HepG2 (cell line): ENCODE data around the gene DNAJA3. TPM values are rescaled to one million over a fixed set of nuclear protein-coding genes. Genes with fewer than 3 reads are reported as not detected.

ENCODE experiments used
- CEBPB ChIP-seq: IDR thresholded peaks from 2 replicates; pipeline ENCODE4 v1.6.1; 2011; ENCODE audit warnings: low read depth, low read length, improper control_type of control experiment, borderline replicate concordance
- GATAD1 ChIP-seq: IDR thresholded peaks from 2 replicates; pipeline ENCODE4 v1.6.1; 2016; ENCODE audit warnings: missing genetic modification reagents, missing compliant biosample characterization
- GTF2F1 ChIP-seq: fragments of 150-350 bp; IDR thresholded peaks from 2 replicates; pipeline ENCODE4 v1.6.1; 2014; ENCODE audit warnings: low read length
- SIX1 ChIP-seq: sonication (generic); formaldehyde crosslinking; IDR thresholded peaks from 2 replicates; pipeline ENCODE4 v1.4.0; 2020; ENCODE audit warnings: missing genetic modification reagents, borderline replicate concordance
- SRSF9 ChIP-seq: fragments of 200-400 bp; formaldehyde crosslinking; IDR thresholded peaks from 2 replicates; pipeline ENCODE4 v1.6.1; 2018; ENCODE audit warnings: borderline replicate concordance, mild to moderate bottlenecking, low read depth, low read length; ENCODE audit not compliant: insufficient read depth, poor library complexity, severe bottlenecking
- U2AF1 ChIP-seq: fragments of 200-400 bp; formaldehyde crosslinking; optimal IDR thresholded peaks from 2 replicates; pipeline ENCODE3; 2017; ENCODE audit warnings: mild to moderate bottlenecking, low read depth, low read length
- ZNF17 ChIP-seq: sonication (generic); formaldehyde crosslinking; IDR thresholded peaks from 2 replicates; pipeline ENCODE4 v1.5.0; 2020; ENCODE audit warnings: mild to moderate bottlenecking, missing genetic modification reagents
- ZNF264 ChIP-seq: sonication (generic); formaldehyde crosslinking; IDR thresholded peaks from 2 replicates; pipeline ENCODE4 v1.4.0; 2020; ENCODE audit warnings: missing genetic modification reagents
- ZNF501 ChIP-seq: sonication (generic); formaldehyde crosslinking; IDR thresholded peaks from 2 replicates; pipeline ENCODE4 v1.5.1; 2020; ENCODE audit warnings: mild to moderate bottlenecking, moderate library complexity, missing genetic modification reagents
- ZNF556 ChIP-seq: sonication (generic); formaldehyde crosslinking; IDR thresholded peaks from 2 replicates; pipeline ENCODE4 v1.4.0; 2020; ENCODE audit warnings: mild to moderate bottlenecking, missing genetic modification reagents, borderline replicate concordance
- ZNF850 ChIP-seq: sonication (generic); formaldehyde crosslinking; conservative IDR thresholded peaks from 2 replicates; pipeline ENCODE4 v1.9.0; 2021; ENCODE audit warnings: mild to moderate bottlenecking, missing genetic modification reagents
- polyA plus RNA-seq, 8 experiments: library from polyadenylated mRNA; depleted of rRNA in 3 of 8; stranded (reverse) in 7 of 8; unstranded in 1 of 8; fragments of >200 nt; fragmentation: Illumina TruSeq in 4 of 8; extraction: Trizol in 4 of 8; gene quantifications; 2 replicates each; pipeline versions ENCODE4 v1.2.1 to v1.2.3, GENCODE V29; 2011 to 2016; ENCODE audit warnings: low read depth in 4 of 8, missing spikeins in 1 of 8, mixed read lengths in 1 of 8; ENCODE audit not compliant: insufficient read depth in 1 of 8
- total RNA-seq, 5 experiments: library from RNA; depleted of rRNA; stranded (reverse); fragments of >200 nt; fragmentation: Illumina TruSeq; extraction: Trizol; gene quantifications; 2 replicates each; pipeline ENCODE4 v1.2.3, GENCODE V29; 2016; ENCODE audit warnings: low read depth in 1 of 5
- TF ChIP-seq, protein P1 (sequence below): sonication (generic); formaldehyde crosslinking; IDR thresholded peaks from 2 replicates; pipeline ENCODE4 v1.5.1; 2020; ENCODE audit warnings: missing genetic modification reagents, mild to moderate bottlenecking, borderline replicate concordance
- TF ChIP-seq, protein P2 (sequence below): sonication (generic); formaldehyde crosslinking; IDR thresholded peaks from 2 replicates; pipeline ENCODE4 v1.4.0; 2020; ENCODE audit warnings: missing genetic modification reagents
- TF ChIP-seq, protein P3 (sequence below): sonication (generic); formaldehyde crosslinking; IDR thresholded peaks from 2 replicates; pipeline ENCODE4 v1.4.0; 2020; ENCODE audit warnings: mild to moderate bottlenecking, missing genetic modification reagents
- TF ChIP-seq, protein P4 (sequence below): sonication (generic); formaldehyde crosslinking; IDR thresholded peaks from 2 replicates; pipeline ENCODE4 v1.8.1; 2023; ENCODE audit warnings: missing genetic modification reagents, mild to moderate bottlenecking, borderline replicate concordance

DNAJA3 gene
- total and polyA plus RNA-seq, 2 of the 13 experiments (the other 11 are each of a cell fraction or from before 2014, with no cell fraction given): 77.0 to 83.3 TPM

DNA sequence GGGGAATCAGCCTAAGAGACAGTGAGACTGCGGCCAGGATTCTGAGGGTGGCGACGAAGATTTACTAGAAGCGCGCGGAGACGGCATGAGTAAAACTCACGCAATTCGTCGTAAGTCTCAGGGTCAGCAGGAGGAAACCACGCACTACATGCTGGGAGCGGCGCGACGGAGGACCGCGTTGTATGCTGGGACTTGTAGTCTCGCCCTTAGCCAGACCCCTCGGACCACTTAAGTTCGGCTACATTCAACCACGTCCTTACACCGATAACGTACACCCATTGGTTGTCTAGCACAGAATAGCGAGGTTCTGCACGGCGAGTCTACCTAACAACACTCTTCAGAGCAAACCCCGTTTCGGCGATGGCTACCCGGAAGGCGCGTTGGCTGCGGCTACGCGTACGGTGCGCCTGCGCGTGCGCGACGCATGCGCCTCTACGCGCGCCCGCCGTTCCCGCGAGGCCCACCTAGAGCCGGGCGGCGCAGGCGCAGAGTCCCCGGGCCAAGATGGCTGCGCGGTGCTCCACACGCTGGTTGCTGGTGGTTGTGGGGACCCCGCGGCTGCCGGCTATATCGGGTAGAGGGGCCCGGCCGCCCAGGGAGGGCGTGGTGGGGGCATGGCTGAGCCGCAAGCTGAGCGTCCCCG, at the start of gene DNAJA3 (continued):
- no peak for TF ChIP-seq SIX1 (CRISPR knock-in tag)
- no peak for TF ChIP-seq ZNF17 (CRISPR knock-in tag)
- TF ChIP-seq, protein P1, sequence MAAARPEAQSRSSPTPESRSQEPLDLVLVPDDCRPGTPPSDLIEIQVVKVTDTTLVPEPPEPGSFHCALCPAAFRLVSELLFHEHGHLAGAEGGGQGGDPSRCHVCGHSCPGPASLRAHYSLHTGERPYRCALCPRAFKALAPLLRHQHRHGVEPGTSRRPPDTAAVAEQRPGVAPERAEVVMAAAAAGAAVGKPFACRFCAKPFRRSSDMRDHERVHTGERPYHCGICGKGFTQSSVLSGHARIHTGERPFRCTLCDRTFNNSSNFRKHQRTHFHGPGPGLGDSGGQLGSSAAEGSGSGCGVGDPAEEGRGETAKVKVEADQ: peak; percentile 39; the same call in 1 of the 2 replicates
- no peak for TF ChIP-seq ZNF556 (CRISPR knock-in tag)
- peak; percentile 8 for TF ChIP-seq U2AF1
- no peak for TF ChIP-seq GTF2F1
- TF ChIP-seq, protein P2, sequence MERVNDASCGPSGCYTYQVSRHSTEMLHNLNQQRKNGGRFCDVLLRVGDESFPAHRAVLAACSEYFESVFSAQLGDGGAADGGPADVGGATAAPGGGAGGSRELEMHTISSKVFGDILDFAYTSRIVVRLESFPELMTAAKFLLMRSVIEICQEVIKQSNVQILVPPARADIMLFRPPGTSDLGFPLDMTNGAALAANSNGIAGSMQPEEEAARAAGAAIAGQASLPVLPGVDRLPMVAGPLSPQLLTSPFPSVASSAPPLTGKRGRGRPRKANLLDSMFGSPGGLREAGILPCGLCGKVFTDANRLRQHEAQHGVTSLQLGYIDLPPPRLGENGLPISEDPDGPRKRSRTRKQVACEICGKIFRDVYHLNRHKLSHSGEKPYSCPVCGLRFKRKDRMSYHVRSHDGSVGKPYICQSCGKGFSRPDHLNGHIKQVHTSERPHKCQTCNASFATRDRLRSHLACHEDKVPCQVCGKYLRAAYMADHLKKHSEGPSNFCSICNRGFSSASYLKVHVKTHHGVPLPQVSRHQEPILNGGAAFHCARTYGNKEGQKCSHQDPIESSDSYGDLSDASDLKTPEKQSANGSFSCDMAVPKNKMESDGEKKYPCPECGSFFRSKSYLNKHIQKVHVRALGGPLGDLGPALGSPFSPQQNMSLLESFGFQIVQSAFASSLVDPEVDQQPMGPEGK: no peak
- TF ChIP-seq ZNF264 (CRISPR knock-in tag): no peak; the same call in 1 of the 2 replicates
- TF ChIP-seq, protein P3, sequence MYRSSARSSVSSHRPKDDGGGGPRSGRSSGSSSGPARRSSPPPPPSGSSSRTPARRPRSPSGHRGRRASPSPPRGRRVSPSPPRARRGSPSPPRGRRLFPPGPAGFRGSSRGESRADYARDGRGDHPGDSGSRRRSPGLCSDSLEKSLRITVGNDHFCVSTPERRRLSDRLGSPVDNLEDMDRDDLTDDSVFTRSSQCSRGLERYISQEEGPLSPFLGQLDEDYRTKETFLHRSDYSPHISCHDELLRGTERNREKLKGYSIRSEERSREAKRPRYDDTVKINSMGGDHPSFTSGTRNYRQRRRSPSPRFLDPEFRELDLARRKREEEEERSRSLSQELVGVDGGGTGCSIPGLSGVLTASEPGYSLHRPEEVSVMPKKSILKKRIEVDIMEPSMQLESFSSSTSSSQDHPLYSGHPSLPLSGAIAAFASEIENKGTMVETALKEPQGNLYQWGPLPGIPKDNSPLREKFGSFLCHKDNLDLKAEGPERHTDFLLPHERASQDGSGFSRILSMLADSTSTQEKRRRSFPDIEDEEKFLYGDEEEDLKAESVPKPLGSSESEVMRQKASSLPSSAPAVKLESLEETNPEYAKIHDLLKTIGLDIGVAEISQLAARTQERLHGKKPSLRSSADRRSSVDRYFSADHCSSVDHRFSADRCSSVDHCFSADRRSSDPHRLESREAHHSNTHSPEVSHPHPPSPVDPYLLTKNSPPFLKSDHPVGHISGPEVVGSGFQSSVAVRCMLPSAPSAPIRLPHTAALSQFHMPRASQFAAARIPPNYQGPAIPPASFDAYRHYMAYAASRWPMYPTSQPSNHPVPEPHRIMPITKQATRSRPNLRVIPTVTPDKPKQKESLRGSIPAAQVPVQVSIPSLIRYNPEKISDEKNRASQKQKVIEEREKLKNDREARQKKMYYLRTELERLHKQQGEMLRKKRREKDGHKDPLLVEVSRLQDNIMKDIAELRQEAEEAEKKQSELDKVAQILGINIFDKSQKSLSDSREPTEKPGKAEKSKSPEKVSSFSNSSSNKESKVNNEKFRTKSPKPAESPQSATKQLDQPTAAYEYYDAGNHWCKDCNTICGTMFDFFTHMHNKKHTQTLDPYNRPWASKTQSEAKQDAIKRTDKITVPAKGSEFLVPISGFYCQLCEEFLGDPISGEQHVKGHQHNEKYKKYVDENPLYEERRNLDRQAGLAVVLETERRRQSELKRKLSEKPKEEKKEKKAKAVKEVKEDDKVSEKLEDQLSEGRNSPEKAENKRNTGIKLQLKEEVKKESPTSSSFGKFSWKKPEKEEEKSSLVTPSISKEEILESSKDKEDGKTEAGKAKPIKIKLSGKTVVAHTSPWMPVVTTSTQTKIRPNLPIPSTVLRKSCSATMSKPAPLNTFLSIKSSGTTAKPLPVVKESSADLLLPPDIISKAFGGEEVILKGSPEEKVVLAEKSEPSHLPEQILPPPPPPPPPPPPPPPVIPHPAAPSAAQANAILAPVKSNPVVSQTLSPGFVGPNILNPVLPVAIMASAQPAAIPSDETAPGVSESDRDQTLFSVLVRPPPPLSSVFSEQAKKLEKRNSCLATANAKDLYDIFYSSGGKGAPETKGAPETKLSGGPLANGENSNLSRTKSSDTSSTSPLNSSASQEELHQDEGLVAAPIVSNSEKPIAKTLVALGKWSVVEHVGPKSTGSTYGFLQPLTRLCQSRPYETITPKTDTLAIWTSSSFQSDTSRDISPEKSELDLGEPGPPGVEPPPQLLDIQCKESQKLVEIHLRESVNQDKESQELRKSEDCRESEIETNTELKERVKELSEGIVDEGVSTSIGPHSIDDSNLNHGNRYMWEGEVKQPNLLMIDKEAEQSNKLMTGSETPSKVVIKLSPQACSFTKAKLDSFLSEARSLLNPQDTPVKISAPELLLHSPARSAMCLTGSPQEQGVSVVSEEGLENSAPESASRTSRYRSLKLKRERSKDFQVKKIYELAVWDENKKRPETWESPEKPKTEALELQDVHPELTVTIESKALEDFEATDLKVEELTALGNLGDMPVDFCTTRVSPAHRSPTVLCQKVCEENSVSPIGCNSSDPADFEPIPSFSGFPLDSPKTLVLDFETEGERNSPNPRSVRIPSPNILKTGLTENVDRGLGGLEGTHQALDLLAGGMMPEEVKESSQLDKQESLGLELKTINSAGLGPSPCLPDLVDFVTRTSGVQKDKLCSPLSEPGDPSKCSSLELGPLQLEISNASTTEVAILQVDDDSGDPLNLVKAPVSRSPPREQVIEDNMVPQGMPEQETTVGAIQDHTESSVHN (CRISPR knock-in tag): no peak
- TF ChIP-seq, protein P4, sequence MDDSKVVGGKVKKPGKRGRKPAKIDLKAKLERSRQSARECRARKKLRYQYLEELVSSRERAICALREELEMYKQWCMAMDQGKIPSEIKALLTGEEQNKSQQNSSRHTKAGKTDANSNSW (CRISPR knock-in tag): no peak
- TF ChIP-seq CEBPB: peak; percentile 19; the same call in 1 of the 2 replicates
- peak; percentile 93 for TF ChIP-seq GATAD1
- TF ChIP-seq ZNF850: no peak
- no peak for TF ChIP-seq SRSF9
- TF ChIP-seq ZNF501: no peak
